ENCODE data around the gene GAD1.

The GAD1 gene

DNA sequence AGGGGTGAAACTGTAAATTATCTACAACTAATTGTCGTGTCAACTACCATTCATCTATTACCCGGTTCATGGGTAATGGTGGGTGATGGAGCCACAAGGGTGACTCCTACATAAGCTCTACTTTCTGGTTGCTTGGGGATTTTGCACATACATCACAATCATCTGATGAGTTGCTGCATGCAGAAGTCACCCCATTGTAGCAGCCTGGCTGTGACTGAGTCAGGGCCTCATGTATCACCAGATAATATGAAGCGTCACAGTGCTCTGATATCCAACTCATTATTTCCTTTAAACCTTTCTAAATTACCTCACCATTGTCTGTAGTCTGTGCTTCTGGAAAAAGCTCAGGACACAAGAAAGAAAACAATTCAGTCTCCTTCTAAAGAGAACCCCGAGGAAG lies 79.9 kb downstream of the GAD1 start:
- Histone ChIP-seq H3K36me3 (ENCODE audit: low read depth) (no peaks in the 10 kb centered on the region), H3K27ac (ENCODE audit: poor library complexity, severe bottlenecking) (no peak overlapping the region), H3K4me1 (ENCODE audit: insufficient read depth, poor library complexity, severe bottlenecking) (no peaks in the 10 kb centered on the region), H3K27me3 (ENCODE audit: insufficient read depth, poor library complexity, severe bottlenecking) (no peaks in the 10 kb centered on the region), H3K4me3 (ENCODE audit: severe bottlenecking) (no peak overlapping the region), H3K9me3 (ENCODE audit: severe bottlenecking) (no peaks in the 10 kb centered on the region)
- TF ChIP-seq, protein P1, sequence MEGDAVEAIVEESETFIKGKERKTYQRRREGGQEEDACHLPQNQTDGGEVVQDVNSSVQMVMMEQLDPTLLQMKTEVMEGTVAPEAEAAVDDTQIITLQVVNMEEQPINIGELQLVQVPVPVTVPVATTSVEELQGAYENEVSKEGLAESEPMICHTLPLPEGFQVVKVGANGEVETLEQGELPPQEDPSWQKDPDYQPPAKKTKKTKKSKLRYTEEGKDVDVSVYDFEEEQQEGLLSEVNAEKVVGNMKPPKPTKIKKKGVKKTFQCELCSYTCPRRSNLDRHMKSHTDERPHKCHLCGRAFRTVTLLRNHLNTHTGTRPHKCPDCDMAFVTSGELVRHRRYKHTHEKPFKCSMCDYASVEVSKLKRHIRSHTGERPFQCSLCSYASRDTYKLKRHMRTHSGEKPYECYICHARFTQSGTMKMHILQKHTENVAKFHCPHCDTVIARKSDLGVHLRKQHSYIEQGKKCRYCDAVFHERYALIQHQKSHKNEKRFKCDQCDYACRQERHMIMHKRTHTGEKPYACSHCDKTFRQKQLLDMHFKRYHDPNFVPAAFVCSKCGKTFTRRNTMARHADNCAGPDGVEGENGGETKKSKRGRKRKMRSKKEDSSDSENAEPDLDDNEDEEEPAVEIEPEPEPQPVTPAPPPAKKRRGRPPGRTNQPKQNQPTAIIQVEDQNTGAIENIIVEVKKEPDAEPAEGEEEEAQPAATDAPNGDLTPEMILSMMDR (IDR thresholded peaks at IDR 0.05; ENCODE audit: poor library complexity, severe bottlenecking): no peak
- ATAC-seq (ENCODE audit: low read depth) (no peak), DNase-seq (ENCODE audit: low spot score) (no peak)

DNA sequence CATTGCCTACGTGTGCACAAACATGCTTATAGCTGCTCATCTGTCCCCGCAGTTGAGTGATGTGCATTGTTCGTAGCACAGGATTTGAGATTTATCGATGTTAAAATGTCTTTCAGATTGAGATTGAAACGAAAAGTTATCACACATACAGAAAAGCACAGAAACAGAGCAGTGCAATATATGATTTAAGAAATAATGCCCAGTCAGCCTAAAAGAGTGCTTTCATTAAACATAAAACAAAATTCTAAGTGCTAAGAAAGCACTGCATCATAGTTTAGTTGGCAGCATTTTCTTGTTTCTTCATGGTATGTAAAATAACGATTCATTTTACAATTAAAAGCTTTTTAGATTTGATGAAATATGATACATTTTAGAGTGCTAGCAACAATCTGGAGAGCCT lies 80.4 kb downstream of the GAD1 start:
- no peaks in the 10 kb centered on the region for H3K9me3 ChIP-seq (ENCODE audit: severe bottlenecking)
- no peak for ATAC-seq (ENCODE audit: low read depth)
- DNase-seq (ENCODE audit: low spot score): no peak
- no peak overlapping the region for H3K27ac ChIP-seq (ENCODE audit: poor library complexity, severe bottlenecking)
- H3K4me1 ChIP-seq (ENCODE audit: insufficient read depth, poor library complexity, severe bottlenecking): no peaks in the 10 kb centered on the region
- H3K36me3 ChIP-seq (ENCODE audit: low read depth): no peaks in the 10 kb centered on the region
- no peaks in the 10 kb centered on the region for H3K27me3 ChIP-seq (ENCODE audit: insufficient read depth, poor library complexity, severe bottlenecking)
- TF ChIP-seq, protein P1 (IDR thresholded peaks at IDR 0.05; ENCODE audit: poor library complexity, severe bottlenecking): no peak
- H3K4me3 ChIP-seq (ENCODE audit: severe bottlenecking): no peak overlapping the region

DNA sequence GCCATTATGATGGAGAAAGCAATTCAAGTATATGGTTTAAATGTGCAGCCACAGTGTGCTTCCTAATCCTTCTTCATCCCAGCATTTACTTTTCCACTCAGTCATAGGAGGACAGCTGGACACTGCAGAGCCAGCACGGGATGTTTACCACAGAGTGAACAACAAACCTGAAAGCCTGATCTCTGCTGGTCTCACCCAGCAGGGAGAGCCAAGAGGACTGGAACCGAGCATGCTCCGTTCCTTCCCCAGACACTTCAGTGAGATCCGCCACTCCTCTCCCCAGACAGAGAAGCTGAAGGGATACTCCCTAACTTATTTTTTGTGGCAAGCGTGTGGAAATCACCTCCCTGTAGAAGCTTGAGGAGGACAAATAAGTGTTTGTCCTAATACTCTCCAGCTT lies 89.2 kb downstream of the GAD1 start:
- Histone ChIP-seq H3K4me1 (ENCODE audit: insufficient read depth, poor library complexity, severe bottlenecking) (no peaks in the 10 kb centered on the region), H3K4me3 (ENCODE audit: severe bottlenecking) (no peak overlapping the region), H3K27me3 (ENCODE audit: insufficient read depth, poor library complexity, severe bottlenecking) (no peaks in the 10 kb centered on the region), H3K36me3 (ENCODE audit: low read depth) (no peaks in the 10 kb centered on the region), H3K9me3 (ENCODE audit: severe bottlenecking) (no peaks in the 10 kb centered on the region), H3K27ac (ENCODE audit: poor library complexity, severe bottlenecking) (no peak overlapping the region)
- TF ChIP-seq, protein P1 (IDR thresholded peaks at IDR 0.05; ENCODE audit: poor library complexity, severe bottlenecking): no peak
- no peak for ATAC-seq (ENCODE audit: low read depth)
- DNase-seq (ENCODE audit: low spot score): no peak
